ENCODE data around the gene EGFLAM. TPM values are rescaled to one million over a fixed set of nuclear protein-coding genes. Genes with fewer than 3 reads are reported as not detected.

EGFLAM gene
- total and polyA plus RNA-seq, 2 of the 4 experiments (the other 2 are of a cell fraction), result 0.77 to 1.1 TPM

- in situ Hi-C loops (cut with MboI; ENCODE audit: low sequenced_read_pairs) (no loop called here), dilution Hi-C loops (cut with HindIII; ENCODE audit: low sequenced_read_pairs, unreplicated experiment) (no loop called here), intact Hi-C loops (cut with micrococcal nuclease) (no loop called here)
- Histone ChIP-seq H2BK5ac (ENCODE audit: low read depth, low read length, poor library complexity, severe bottlenecking) (no peak overlapping the region), H2BK120ac (ENCODE audit: low read depth, low read length) (no peak overlapping the region), H3K4ac (ENCODE audit: low read depth, low read length) (no peak overlapping the region), H4K91ac (ENCODE audit: insufficient read depth, low read depth, low read length) (no peak overlapping the region), H3K23ac (ENCODE audit: low read depth, low read length) (no peak overlapping the region), H4K8ac (ENCODE audit: low read depth in 2 of 2, low read length in 2 of 2) (no peak overlapping the region), H3K56ac (ENCODE audit: extremely low read depth, insufficient read depth, low read length) (no peak overlapping the region), H2AK9ac (replicated peaks; ENCODE audit: low read depth, low read length, poor library complexity) (no peak overlapping the region), H3K36me3 (ENCODE audit: control insufficient read depth, insufficient read depth, low read length) (no peaks in the 10 kb centered on the region), H3K4me2 (ENCODE audit: low read depth, low read length) (no peak overlapping the region), H4K5ac (ENCODE audit: low read depth, low read length) (no peak overlapping the region), H2AFZ (replicated peaks; ENCODE audit: low read length, poor library complexity) (no peak overlapping the region), H3K4me3 (ENCODE audit: insufficient read depth, low read depth, low read length) (no peak overlapping the region), H3K79me1 (ENCODE audit: low read depth in 1 of 2, low read length in 2 of 2) (no peaks in the 10 kb centered on the region), H3K27me3 (ENCODE audit: control insufficient read depth, insufficient read depth, low read length) (no peaks in the 10 kb centered on the region), H2BK20ac (ENCODE audit: low read depth, low read length) (no peak overlapping the region), H3K14ac (replicated peaks; ENCODE audit: low read depth, low read length) (no peak overlapping the region), H3K4me1 (ENCODE audit: control insufficient read depth, insufficient read depth, low read length) (no peaks in the 10 kb centered on the region), H3K18ac (ENCODE audit: low read depth, low read length) (no peak overlapping the region), H3K9ac (ENCODE audit: low read depth, low read length) (no peak overlapping the region), H2AK5ac (ENCODE audit: low read depth, low read length) (no peak overlapping the region), H3K9me1 (ENCODE audit: insufficient read depth, low read length) (no peaks in the 10 kb centered on the region), H3K9me3 (ENCODE audit: control insufficient read depth, insufficient read depth, low read length) (peaks cover 2% of the 10 kb centered on the region; the same call in 1 of the 2 replicates), H3K27ac (ENCODE audit: insufficient read depth, low read length) (no peak overlapping the region), H4K20me1 (ENCODE audit: insufficient read depth, low read length) (no peaks in the 10 kb centered on the region), H2BK15ac (ENCODE audit: low read depth, low read length) (no peak overlapping the region)
- ATAC-seq (ENCODE audit: low read depth) (no peak), DNase-seq (no peak)
- no CpG with 5 or more reads among the region's 2 CpGs for WGBS, 2 experiments (ENCODE audit: extremely low coverage in 2 of 2, insufficient read length in 1 of 2)
- TF ChIP-seq BHLHE40 (IDR thresholded peaks at IDR 0.05; ENCODE audit: low read depth, low read length) (no peak), POLR2A (IDR thresholded peaks at IDR 0.05; ENCODE audit: low read depth, low read length) (no peak), CHD1 (IDR thresholded peaks at IDR 0.05; ENCODE audit: low read depth, low read length) (no peak), NFE2L2 (IDR thresholded peaks at IDR 0.05; ENCODE audit: low read depth, low read length) (no peak), MAZ (IDR thresholded peaks at IDR 0.05; ENCODE audit: borderline replicate concordance, low read depth, low read length) (no peak), MXI1 (IDR thresholded peaks at IDR 0.05; ENCODE audit: borderline replicate concordance, low read depth, low read length) (no peak), RFX5 (IDR thresholded peaks at IDR 0.05; ENCODE audit: low read depth, low read length) (no peak), MAFK (IDR thresholded peaks at IDR 0.05; ENCODE audit: low read depth, low read length) (no peak), FOS (IDR thresholded peaks at IDR 0.05; ENCODE audit: low read depth, low read length) (no peak), RAD21 (IDR thresholded peaks at IDR 0.05; ENCODE audit: low read length) (no peak), RCOR1 (IDR thresholded peaks at IDR 0.05; ENCODE audit: insufficient replicate concordance, low read length) (no peak), CEBPB (IDR thresholded peaks at IDR 0.05; ENCODE audit: low read depth, low read length) (no peak), SMC3 (IDR thresholded peaks at IDR 0.05; ENCODE audit: low read depth, low read length) (no peak), USF2 (IDR thresholded peaks at IDR 0.05; ENCODE audit: low read depth, low read length) (no peak)
- TF ChIP-seq, protein P1, sequence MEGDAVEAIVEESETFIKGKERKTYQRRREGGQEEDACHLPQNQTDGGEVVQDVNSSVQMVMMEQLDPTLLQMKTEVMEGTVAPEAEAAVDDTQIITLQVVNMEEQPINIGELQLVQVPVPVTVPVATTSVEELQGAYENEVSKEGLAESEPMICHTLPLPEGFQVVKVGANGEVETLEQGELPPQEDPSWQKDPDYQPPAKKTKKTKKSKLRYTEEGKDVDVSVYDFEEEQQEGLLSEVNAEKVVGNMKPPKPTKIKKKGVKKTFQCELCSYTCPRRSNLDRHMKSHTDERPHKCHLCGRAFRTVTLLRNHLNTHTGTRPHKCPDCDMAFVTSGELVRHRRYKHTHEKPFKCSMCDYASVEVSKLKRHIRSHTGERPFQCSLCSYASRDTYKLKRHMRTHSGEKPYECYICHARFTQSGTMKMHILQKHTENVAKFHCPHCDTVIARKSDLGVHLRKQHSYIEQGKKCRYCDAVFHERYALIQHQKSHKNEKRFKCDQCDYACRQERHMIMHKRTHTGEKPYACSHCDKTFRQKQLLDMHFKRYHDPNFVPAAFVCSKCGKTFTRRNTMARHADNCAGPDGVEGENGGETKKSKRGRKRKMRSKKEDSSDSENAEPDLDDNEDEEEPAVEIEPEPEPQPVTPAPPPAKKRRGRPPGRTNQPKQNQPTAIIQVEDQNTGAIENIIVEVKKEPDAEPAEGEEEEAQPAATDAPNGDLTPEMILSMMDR (conservative IDR thresholded peaks at IDR 0.05; ENCODE audit: low read depth, low read length), result no peak
- TF ChIP-seq, protein P2, sequence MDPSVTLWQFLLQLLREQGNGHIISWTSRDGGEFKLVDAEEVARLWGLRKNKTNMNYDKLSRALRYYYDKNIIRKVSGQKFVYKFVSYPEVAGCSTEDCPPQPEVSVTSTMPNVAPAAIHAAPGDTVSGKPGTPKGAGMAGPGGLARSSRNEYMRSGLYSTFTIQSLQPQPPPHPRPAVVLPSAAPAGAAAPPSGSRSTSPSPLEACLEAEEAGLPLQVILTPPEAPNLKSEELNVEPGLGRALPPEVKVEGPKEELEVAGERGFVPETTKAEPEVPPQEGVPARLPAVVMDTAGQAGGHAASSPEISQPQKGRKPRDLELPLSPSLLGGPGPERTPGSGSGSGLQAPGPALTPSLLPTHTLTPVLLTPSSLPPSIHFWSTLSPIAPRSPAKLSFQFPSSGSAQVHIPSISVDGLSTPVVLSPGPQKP (IDR thresholded peaks at IDR 0.05; ENCODE audit: borderline replicate concordance, low read depth, low read length), result no peak
- no TSS peak for BruUV-seq (replicated peaks)
- CTCF ChIA-PET, result no interaction called here
- POLR2A ChIA-PET (ENCODE audit: unreplicated experiment), result no interaction called here
These were observed 46.8 kb downstream of the EGFLAM start for GRCh38 chr5:38305148-38305547.

Data from IMR-90 (cell line).